RPMI7951 (cell line): Measurements from ENCODE around the gene AXL. TPM values are rescaled to one million over a fixed set of nuclear protein-coding genes. Genes with fewer than 3 reads are reported as not detected.
A peak's percentile ranks its signal among the peaks of the same experiment; 100 is the strongest.
"Not testable (repeated sequence)": the region's sequence is repeated elsewhere in the genome, so short reads cannot be mapped to it uniquely, and the experiment has no call there.

Source experiments
- DNase-seq: peaks from one replicate; pipeline ENCODE4 v3.0.0-alpha.2; 2012; ENCODE audit warnings: low read depth
- total RNA-seq: library from RNA; depleted of rRNA; stranded (reverse); fragments of >200 nt; shearing (Covaris generic); gene quantifications from 2 replicates; pipeline ENCODE4 v1.2.3, GENCODE V29; 2014

Gene AXL
- total RNA-seq, 1 experiment from 2014 or later: 156 TPM

GRCh38 chr19:41273076-41273475, 54.1 kb downstream of the AXL start:
- no peak for DNase-seq

- DNase-seq: no peak
Observed at GRCh38 chr19:41274802-41275201, 55.8 kb downstream of the AXL start.

DNA sequence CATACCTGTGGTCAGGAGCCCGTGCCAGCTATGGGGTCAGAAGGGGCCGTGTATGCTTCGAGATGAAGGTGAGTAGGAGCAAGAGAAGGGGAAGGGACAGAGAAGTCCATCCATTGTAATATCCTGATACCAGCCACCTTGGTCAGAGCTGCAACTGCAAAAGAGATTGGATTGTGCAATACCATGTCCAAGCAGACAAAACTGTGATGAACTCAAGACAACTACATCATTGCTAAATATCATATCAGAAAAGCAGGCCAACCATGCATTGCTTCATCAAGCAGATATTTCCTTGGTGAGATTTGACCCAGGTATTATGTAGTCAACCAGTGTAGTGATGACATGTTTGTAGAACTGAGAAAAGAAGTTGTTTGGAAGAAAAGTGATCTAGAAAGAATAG, 57.2 kb downstream of the AXL start:
- no peak for DNase-seq

DNA sequence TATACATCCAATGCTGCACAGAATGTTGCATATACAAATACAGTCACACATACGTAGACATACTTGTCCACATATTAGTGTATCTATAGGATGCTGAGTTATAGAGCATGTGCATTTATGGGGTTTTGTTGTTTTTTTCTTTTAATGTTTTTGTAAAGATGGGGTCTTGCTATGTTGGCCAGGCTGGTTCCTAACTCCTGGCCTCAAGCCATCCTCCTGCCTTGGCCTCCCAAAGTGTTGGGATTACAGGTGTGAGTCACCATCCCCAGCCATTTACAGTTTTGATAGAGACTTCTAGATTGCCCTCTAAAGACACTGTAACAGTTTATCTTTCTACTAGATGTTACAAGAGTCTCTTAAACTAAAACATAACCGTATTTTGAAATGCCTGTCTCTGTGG, 59.5 kb downstream of the AXL start:
- no peak for DNase-seq

GRCh38 chr19:41288673-41289530, 69.9 kb downstream of the AXL start:
- DNase-seq: no peak

GRCh38 chr19:41289814-41290213, 70.8 kb downstream of the AXL start:
- not testable (repeated sequence) for DNase-seq

- no peak for DNase-seq
Observed at GRCh38 chr19:41294393-41294792, 75.4 kb downstream of the AXL start.

DNA sequence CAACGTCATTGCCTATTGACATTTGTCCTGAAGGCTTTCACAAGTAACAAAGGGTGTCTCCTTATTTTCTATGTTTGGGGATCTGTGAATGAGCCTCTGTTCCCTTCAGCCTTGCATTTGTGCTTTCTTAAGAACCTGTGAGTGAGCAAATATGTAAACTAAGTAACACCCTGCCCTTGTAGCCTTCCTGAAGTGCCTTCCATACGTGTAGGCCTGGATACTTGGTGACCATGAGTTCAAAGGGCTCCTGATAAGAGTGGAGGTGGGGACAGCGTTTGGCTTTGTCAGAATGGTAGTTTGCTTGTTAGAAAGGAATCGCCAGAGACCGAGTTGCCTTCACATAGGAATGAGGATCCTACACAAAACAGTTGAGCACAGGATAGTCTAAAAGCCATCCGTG, 76.5 kb downstream of the AXL start:
- DNase-seq: no peak

GRCh38 chr19:41296433-41296871, 77.4 kb downstream of the AXL start:
- DNase-seq: peak; percentile 24

DNA sequence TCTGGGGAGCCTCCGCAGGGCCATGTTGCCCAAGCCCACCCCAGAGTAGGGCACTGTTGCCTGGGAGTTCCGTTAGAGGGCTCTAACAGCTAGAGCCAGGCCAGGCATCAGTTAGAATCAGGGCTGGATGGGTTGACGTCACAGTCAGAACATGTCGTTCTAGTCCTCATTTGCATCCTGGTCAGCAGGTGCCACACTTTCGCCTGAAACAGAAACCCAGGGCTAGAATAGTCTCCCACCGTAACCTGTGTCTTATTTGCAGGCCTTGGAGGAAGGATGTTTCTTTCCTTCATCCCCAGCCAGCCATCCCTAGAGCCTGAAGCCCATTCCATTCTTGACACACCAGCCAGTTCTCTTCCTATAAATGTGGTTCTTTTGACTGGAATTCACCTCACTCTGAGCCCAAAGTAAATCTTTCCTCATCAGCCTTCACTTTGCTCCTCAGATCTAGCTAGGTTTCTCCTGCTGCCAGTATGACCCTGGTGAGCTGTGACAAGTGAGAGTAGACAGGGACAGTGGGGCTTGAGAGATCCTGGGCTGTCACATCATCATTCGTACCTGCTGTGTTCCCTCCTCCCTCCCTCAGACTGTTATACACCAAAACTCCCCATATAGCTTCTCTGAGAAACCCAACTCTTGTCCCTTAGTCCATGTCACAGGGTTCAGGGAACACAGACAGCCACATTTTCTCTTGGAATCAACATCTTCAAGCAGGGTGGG, 78.8 kb downstream of the AXL start:
- no peak for DNase-seq

GRCh38 chr19:41298348-41298964, 79.4 kb downstream of the AXL start:
- DNase-seq: peak; percentile 86

GRCh38 chr19:41299046-41299754, 80.2 kb downstream of the AXL start:
- no peak for DNase-seq

DNA sequence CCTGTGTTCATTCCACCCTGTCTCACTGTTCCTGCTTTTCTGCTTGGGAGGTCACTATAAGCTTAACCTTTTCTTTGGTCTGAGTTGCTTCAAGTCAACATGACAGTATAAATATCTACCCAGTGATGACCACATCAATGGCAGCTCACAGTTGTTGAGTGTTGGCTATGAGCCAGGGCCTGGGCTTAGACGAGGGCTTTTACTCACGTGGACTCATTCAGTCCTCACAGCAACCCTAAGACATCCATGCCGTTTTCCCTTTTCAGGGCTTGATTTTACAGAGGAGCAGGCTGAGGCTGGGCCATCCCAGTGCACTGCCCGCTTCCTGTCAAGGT, 80.7 kb downstream of the AXL start:
- peak; percentile 85 for DNase-seq

- no peak for DNase-seq
Observed at GRCh38 chr19:41300555-41300954, 81.5 kb downstream of the AXL start.

GRCh38 chr19:41302624-41303351, 83.8 kb downstream of the AXL start:
- no peak for DNase-seq

DNA sequence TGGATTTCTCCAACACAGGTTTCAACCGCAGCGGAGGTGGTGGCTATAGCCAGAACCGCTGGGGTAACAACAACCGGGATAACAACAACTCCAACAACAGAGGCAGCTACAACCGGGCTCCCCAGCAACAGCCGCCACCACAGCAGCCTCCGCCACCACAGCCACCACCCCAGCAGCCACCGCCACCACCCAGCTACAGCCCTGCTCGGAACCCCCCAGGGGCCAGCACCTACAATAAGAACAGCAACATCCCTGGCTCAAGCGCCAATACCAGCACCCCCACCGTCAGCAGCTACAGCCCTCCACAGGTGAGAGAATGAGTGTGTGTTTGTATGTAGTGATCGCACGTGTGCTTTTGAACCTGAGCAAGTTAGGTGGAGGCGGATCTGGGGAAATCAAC, 84.9 kb downstream of the AXL start:
- DNase-seq: no peak

GRCh38 chr19:41304706-41305483, 85.9 kb downstream of the AXL start:
- no peak for DNase-seq

DNA sequence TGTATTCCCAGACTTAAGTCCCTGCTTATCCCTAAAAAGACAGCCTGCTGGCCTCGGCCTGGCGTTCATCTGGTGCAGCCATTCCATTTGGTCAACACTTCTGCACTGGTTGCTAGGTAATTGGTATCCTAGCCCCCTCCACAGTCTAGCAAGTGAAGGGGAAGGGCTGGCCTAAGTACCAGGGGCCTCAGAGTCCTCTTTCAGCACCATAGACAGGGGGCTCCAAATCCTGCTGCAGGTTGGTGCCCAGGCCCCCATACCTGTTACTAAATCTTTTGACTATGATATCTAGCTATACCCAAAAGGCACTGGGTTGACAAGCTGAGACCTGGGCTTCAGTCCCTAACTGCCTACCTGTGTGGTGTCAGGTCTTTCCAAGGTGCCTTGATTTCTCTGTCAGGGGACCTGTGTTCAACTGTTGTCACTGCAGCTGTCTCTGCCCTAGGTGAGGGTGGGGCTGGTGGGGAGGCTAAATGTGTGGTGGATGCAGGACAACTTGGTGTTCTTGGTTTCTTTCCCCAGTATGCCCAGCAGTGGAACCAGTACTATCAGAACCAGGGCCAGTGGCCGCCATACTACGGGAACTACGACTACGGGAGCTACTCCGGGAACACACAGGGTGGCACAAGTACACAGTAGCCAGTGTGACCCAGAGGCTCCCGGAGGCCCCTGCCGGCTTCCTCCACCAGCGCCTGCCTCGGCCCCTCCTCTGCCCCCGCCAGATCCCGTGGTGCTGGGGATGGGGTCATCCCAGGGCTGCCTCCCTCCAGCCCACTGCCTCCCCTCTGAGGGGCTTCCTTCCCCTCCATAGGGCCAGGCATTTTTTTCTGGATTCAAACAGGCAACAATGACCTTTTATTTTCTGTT, 87.1 kb downstream of the AXL start:
- DNase-seq: no peak

DNA sequence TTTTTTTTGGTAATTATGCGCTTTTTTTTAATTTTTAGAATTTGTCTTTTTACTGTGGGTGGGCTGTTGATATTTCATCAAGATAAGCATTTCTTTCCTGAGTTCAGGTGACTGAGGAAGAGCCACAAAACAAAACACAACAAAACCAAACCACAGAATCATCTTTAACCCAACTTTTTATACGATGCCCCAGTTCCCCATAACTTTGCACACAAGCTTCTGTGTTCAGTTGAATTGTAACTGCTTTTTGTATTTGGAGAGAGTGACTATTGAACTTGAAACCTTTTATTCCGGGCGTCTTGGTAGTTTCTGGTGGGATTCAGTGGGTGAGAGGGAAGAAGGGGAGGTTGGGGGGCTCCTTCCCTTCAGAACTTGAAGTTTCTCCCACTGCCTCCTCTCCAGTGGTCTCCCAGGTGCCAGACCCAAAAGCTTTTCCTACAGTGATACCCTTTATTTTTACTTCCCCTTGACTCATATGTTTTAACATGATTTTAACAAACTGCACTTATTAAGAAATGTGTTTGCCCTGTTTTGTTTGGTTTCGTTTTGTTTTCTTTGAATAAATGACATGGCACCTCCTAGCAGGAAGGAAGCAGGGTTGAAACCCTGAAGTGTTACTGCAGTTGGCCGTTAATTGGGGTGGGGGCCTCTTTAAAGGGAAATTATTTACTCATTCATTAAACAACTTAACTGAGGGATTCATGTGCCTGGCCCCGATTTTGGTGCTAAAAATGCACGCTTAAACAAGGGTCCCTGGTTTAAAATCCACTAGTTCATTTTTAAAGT, 88.3 kb downstream of the AXL start:
- DNase-seq: no peak
